WTC11 (cell line): ENCODE results near the gene NUP210L. TPM values are rescaled to one million over a fixed set of nuclear protein-coding genes. Genes with fewer than 3 reads are reported as not detected.

Experiments
- AR ChIP-seq: fragments of 250-450 bp; sonication (Bioruptor Pico); IDR thresholded peaks from 2 replicates; pipeline ENCODE4 v1.9.0; 2021; ENCODE audit warnings: mild to moderate bottlenecking
- ARID4B ChIP-seq: sonication (generic); formaldehyde crosslinking; IDR thresholded peaks from 2 replicates; pipeline ENCODE4 v1.8.0; 2023; ENCODE audit warnings: missing genetic modification reagents, mild to moderate bottlenecking, borderline replicate concordance
- CBFB ChIP-seq: sonication (generic); formaldehyde crosslinking; IDR thresholded peaks from 2 replicates; pipeline ENCODE4 v1.8.1; 2022; ENCODE audit warnings: mild to moderate bottlenecking, low read depth, missing genetic modification reagents
- E2F1 ChIP-seq: sonication (generic); formaldehyde crosslinking; IDR thresholded peaks from 2 replicates; pipeline ENCODE4 v1.8.0; 2022; ENCODE audit warnings: mild to moderate bottlenecking, missing genetic modification reagents
- ERG ChIP-seq: fragments of 250-450 bp; sonication (Bioruptor Pico); IDR thresholded peaks from 2 replicates; pipeline ENCODE4 v1.8.0; 2021; ENCODE audit warnings: mild to moderate bottlenecking
- ETV6 ChIP-seq: sonication (generic); formaldehyde crosslinking; IDR thresholded peaks from 2 replicates; pipeline ENCODE4 v1.8.1; 2022; ENCODE audit warnings: mild to moderate bottlenecking, missing genetic modification reagents
- GTF2I ChIP-seq: fragments of 250-450 bp; sonication (Bioruptor Pico); conservative IDR thresholded peaks from 2 replicates; pipeline ENCODE4 v1.4.0; 2021; ENCODE audit warnings: mild to moderate bottlenecking
- HMGXB4 ChIP-seq: sonication (generic); formaldehyde crosslinking; IDR thresholded peaks from 2 replicates; pipeline ENCODE4 v1.8.1; 2023; ENCODE audit warnings: mild to moderate bottlenecking, moderate library complexity, missing genetic modification reagents
- IRF1 ChIP-seq: sonication (generic); formaldehyde crosslinking; IDR thresholded peaks from 2 replicates; pipeline ENCODE4 v1.8.0; 2023; ENCODE audit warnings: missing genetic modification reagents
- JUN ChIP-seq: sonication (generic); formaldehyde crosslinking; IDR thresholded peaks from 2 replicates; pipeline ENCODE4 v1.8.0; 2023; ENCODE audit warnings: mild to moderate bottlenecking, missing genetic modification reagents
- NFATC4 ChIP-seq: fragments of 250-450 bp; sonication (Bioruptor Pico); IDR thresholded peaks from 2 replicates; pipeline ENCODE4 v1.9.0; 2021; ENCODE audit warnings: mild to moderate bottlenecking
- NFE2L1 ChIP-seq: sonication (generic); formaldehyde crosslinking; IDR thresholded peaks from 2 replicates; pipeline ENCODE4 v1.8.1; 2023; ENCODE audit warnings: missing genetic modification reagents
- NR2C2 ChIP-seq: sonication (generic); formaldehyde crosslinking; IDR thresholded peaks from 2 replicates; pipeline ENCODE4 v1.8.0; 2022; ENCODE audit warnings: mild to moderate bottlenecking, missing genetic modification reagents
- PRDM15 ChIP-seq: sonication (generic); formaldehyde crosslinking; IDR thresholded peaks from 2 replicates; pipeline ENCODE4 v1.8.0; 2022; ENCODE audit warnings: missing genetic modification reagents
- RORB ChIP-seq: fragments of 250-450 bp; sonication (Bioruptor Pico); IDR thresholded peaks from 2 replicates; pipeline ENCODE4 v1.9.0; 2021; ENCODE audit warnings: mild to moderate bottlenecking
- TEAD1 ChIP-seq: sonication (generic); formaldehyde crosslinking; IDR thresholded peaks from 2 replicates; pipeline ENCODE4 v1.8.0; 2022; ENCODE audit warnings: mild to moderate bottlenecking, missing genetic modification reagents
- TP53 ChIP-seq: sonication (generic); formaldehyde crosslinking; IDR thresholded peaks from 2 replicates; pipeline ENCODE4 v1.8.1; 2023; ENCODE audit warnings: mild to moderate bottlenecking, missing genetic modification reagents
- USF2 ChIP-seq: sonication (generic); formaldehyde crosslinking; IDR thresholded peaks from 2 replicates; pipeline ENCODE4 v1.8.1; 2023; ENCODE audit warnings: mild to moderate bottlenecking, missing genetic modification reagents, moderate library complexity
- ZNF232 ChIP-seq: sonication (generic); formaldehyde crosslinking; IDR thresholded peaks from 2 replicates; pipeline ENCODE4 v1.8.0; 2022; ENCODE audit warnings: mild to moderate bottlenecking, missing genetic modification reagents
- ZNF396 ChIP-seq: fragments of 250-450 bp; sonication (Bioruptor Pico); IDR thresholded peaks from 2 replicates; pipeline ENCODE4 v1.8.0; 2021; ENCODE audit warnings: mild to moderate bottlenecking, moderate library complexity, borderline replicate concordance
- ZNF423 ChIP-seq: fragments of 250-450 bp; sonication (Bioruptor Pico); IDR thresholded peaks from 2 replicates; pipeline ENCODE4 v2.1.2; 2022; ENCODE audit warnings: mild to moderate bottlenecking, moderate library complexity
- total RNA-seq: library from RNA; stranded (reverse); gene quantifications from 3 replicates; pipeline ENCODE4 v1.2.3, GENCODE V29; 2021

Gene NUP210L
- total RNA-seq, 1 experiment from 2014 or later = 0.02 TPM

- peak; percentile 67 for TF ChIP-seq USF2 (CRISPR knock-in tag)
- TF ChIP-seq RORB (CRISPR knock-in tag) = no peak
- TF ChIP-seq CBFB (CRISPR knock-in tag) = no peak
- TF ChIP-seq ZNF396 (CRISPR knock-in tag) = no peak
- no peak for TF ChIP-seq AR
- TF ChIP-seq GTF2I (CRISPR knock-in tag) = no peak
- no peak for TF ChIP-seq ZNF423
- no peak for TF ChIP-seq ZNF232 (CRISPR knock-in tag)
- TF ChIP-seq ERG = no peak
- no peak for TF ChIP-seq NR2C2
- TF ChIP-seq TP53 (CRISPR knock-in tag) = peak; percentile 34; the same call in 1 of the 2 replicates
- peak; percentile 17 for TF ChIP-seq ARID4B (CRISPR knock-in tag)
- no peak for TF ChIP-seq ETV6 (CRISPR knock-in tag)
- TF ChIP-seq E2F1 (CRISPR knock-in tag) = no peak
- no peak for TF ChIP-seq PRDM15 (CRISPR knock-in tag)
- TF ChIP-seq NFATC4 (CRISPR knock-in tag) = 0 out of 2 replicates have a peak, but pooled peaks have one; percentile 22
- 0 out of 2 replicates have a peak, but pooled peaks have one; percentile 66 for TF ChIP-seq IRF1 (CRISPR knock-in tag)
- no peak; the same call in 1 of the 2 replicates for TF ChIP-seq HMGXB4
- TF ChIP-seq NFE2L1 (CRISPR knock-in tag) = no peak
- TF ChIP-seq JUN (CRISPR knock-in tag) = 0 out of 2 replicates have a peak, but pooled peaks have one; percentile 31
- no peak; the same call in 1 of the 2 replicates for TF ChIP-seq TEAD1
Observed at GRCh38 chr1:153945795-153946621, 208.9 kb downstream of the NUP210L start (continued).
